Medulla oblongata (tissue), 1 donor: ENCODE measurements around the gene BAHCC1.

ENCODE experiments used
- DNase-seq: peaks from one replicate; pipeline ENCODE4 v3.0.0-alpha.2; 2015; ENCODE audit errors: extremely low spot score

Gene BAHCC1

GRCh38 chr17:81367171-81367570 lies 28.1 kb upstream of the BAHCC1 start:
- no peak for DNase-seq

- DNase-seq: no peak
Observed at GRCh38 chr17:81368161-81369022, 26.9 kb upstream of the BAHCC1 start.

GRCh38 chr17:81370294-81370693 lies 25.0 kb upstream of the BAHCC1 start:
- DNase-seq: no peak

GRCh38 chr17:81371910-81372760 lies 23.1 kb upstream of the BAHCC1 start:
- peak; percentile 58 for DNase-seq

GRCh38 chr17:81373536-81374160 lies 21.6 kb upstream of the BAHCC1 start:
- peak; percentile 37 for DNase-seq

GRCh38 chr17:81374890-81375289 lies 20.4 kb upstream of the BAHCC1 start:
- DNase-seq: no peak

GRCh38 chr17:81376946-81377714 lies 18.1 kb upstream of the BAHCC1 start:
- DNase-seq: no peak

- DNase-seq: no peak
Observed at GRCh38 chr17:81378941-81379511, 16.2 kb upstream of the BAHCC1 start.

GRCh38 chr17:81379523-81379942 lies 15.7 kb upstream of the BAHCC1 start:
- DNase-seq: no peak

GRCh38 chr17:81380131-81380530 lies 15.1 kb upstream of the BAHCC1 start:
- no peak for DNase-seq

GRCh38 chr17:81380666-81381518 lies 14.4 kb upstream of the BAHCC1 start:
- no peak for DNase-seq

- DNase-seq: no peak
Observed at GRCh38 chr17:81381632-81382577, 13.4 kb upstream of the BAHCC1 start.

GRCh38 chr17:81382851-81383250 lies 12.4 kb upstream of the BAHCC1 start:
- DNase-seq: no peak

- no peak for DNase-seq
Observed at GRCh38 chr17:81383504-81384421, 11.5 kb upstream of the BAHCC1 start.

GRCh38 chr17:81384929-81385319 lies 10.3 kb upstream of the BAHCC1 start:
- no peak for DNase-seq

GRCh38 chr17:81385320-81386111 lies 9.7 kb upstream of the BAHCC1 start:
- DNase-seq: peak; percentile 96

- DNase-seq: peak; percentile 39
Observed at GRCh38 chr17:81386141-81386645, 9.1 kb upstream of the BAHCC1 start.
